HEK293 (cell line): ENCODE results near the gene VASP.

Experiments
- FEZF1 ChIP-seq: fragments of 450-650 bp; formaldehyde crosslinking; IDR thresholded peaks from 2 replicates; pipeline ENCODE4 v1.5.1; 2016; ENCODE audit warnings: missing biosample characterization, missing genetic modification characterization
- GFI1B ChIP-seq: fragments of 450-650 bp; formaldehyde crosslinking; IDR thresholded peaks from 2 replicates; pipeline ENCODE4 v1.5.1; 2016; ENCODE audit warnings: missing biosample characterization, missing genetic modification characterization
- GLI2 ChIP-seq: fragments of 450-650 bp; formaldehyde crosslinking; IDR thresholded peaks from 2 replicates; pipeline ENCODE4; 2017; ENCODE audit warnings: missing biosample characterization, missing genetic modification characterization, low read depth, borderline replicate concordance
- HOXC10 ChIP-seq: sonication (generic); formaldehyde crosslinking; IDR thresholded peaks from 2 replicates; pipeline ENCODE4 v1.8.1; 2023; ENCODE audit warnings: mild to moderate bottlenecking, missing genetic modification reagents
- MYNN ChIP-seq: fragments of 450-650 bp; formaldehyde crosslinking; IDR thresholded peaks from 2 replicates; pipeline ENCODE4 v1.5.1; 2016; ENCODE audit warnings: missing biosample characterization, missing genetic modification characterization, borderline replicate concordance
- OVOL3 ChIP-seq: fragments of 450-650 bp; formaldehyde crosslinking; IDR thresholded peaks from 2 replicates; pipeline ENCODE4 v1.5.1; 2016; ENCODE audit warnings: missing biosample characterization, missing genetic modification characterization
- WT1 ChIP-seq: fragments of 450-650 bp; formaldehyde crosslinking; IDR thresholded peaks from 2 replicates; pipeline ENCODE4 v1.5.1; 2016; ENCODE audit warnings: missing biosample characterization, missing genetic modification characterization
- YY1 ChIP-seq: fragments of 450-650 bp; formaldehyde crosslinking; IDR thresholded peaks from 2 replicates; pipeline ENCODE4 v1.5.1; 2018; ENCODE audit warnings: missing biosample characterization, missing genetic modification characterization
- ZBTB20 ChIP-seq: fragments of 450-650 bp; formaldehyde crosslinking; IDR thresholded peaks from 2 replicates; pipeline ENCODE4 v1.5.1; 2016; ENCODE audit warnings: missing biosample characterization, missing genetic modification characterization
- ZFP3 ChIP-seq: fragments of 450-650 bp; formaldehyde crosslinking; IDR thresholded peaks from 2 replicates; pipeline ENCODE4 v1.5.1; 2016; ENCODE audit warnings: low read depth, missing biosample characterization, missing genetic modification characterization
- ZNF121 ChIP-seq: fragments of 450-650 bp; formaldehyde crosslinking; IDR thresholded peaks from 2 replicates; pipeline ENCODE4 v1.5.1; 2016; ENCODE audit warnings: missing biosample characterization, missing genetic modification characterization
- ZNF133 ChIP-seq: fragments of 450-650 bp; formaldehyde crosslinking; IDR thresholded peaks from 2 replicates; pipeline ENCODE4 v1.5.1; 2016; ENCODE audit warnings: missing biosample characterization, missing genetic modification characterization
- ZNF223 ChIP-seq: fragments of 450-650 bp; formaldehyde crosslinking; IDR thresholded peaks from 2 replicates; pipeline ENCODE4 v1.5.1; 2016; ENCODE audit warnings: missing biosample characterization, missing genetic modification characterization
- ZNF274 ChIP-seq, 2 experiments: fragments of 200-500 bp in 1 of 2; fragments of 450-650 bp in 1 of 2; sonication (Bioruptor generic) in 1 of 2; formaldehyde crosslinking in 1 of 2; IDR thresholded peaks; 2 replicates each; pipeline versions ENCODE4 v1.5.1 to v1.6.1; 2014 to 2016; ENCODE audit warnings: borderline replicate concordance in 1 of 2, inconsistent platforms in 1 of 2, low read length in 1 of 2, missing biosample characterization in 1 of 2, missing genetic modification characterization in 1 of 2
- ZNF350 ChIP-seq: fragments of 450-650 bp; formaldehyde crosslinking; IDR thresholded peaks from 2 replicates; pipeline ENCODE4 v1.5.0; 2017; ENCODE audit warnings: missing biosample characterization, mild to moderate bottlenecking, missing genetic modification characterization
- ZNF366 ChIP-seq: fragments of 450-650 bp; formaldehyde crosslinking; conservative IDR thresholded peaks from 2 replicates; pipeline ENCODE4 v1.5.1; 2016; ENCODE audit warnings: missing biosample characterization, missing genetic modification characterization
- ZNF433 ChIP-seq: fragments of 450-650 bp; formaldehyde crosslinking; IDR thresholded peaks from 2 replicates; pipeline ENCODE4 v1.5.1; 2016; ENCODE audit warnings: missing biosample characterization, missing genetic modification characterization, low read depth
- ZNF473 ChIP-seq: fragments of 450-650 bp; formaldehyde crosslinking; IDR thresholded peaks from 2 replicates; pipeline ENCODE4 v1.5.1; 2017; ENCODE audit warnings: missing biosample characterization, missing genetic modification characterization
- ZNF621 ChIP-seq: fragments of 450-650 bp; formaldehyde crosslinking; IDR thresholded peaks from 2 replicates; pipeline ENCODE4 v1.5.1; 2017; ENCODE audit warnings: missing biosample characterization, missing genetic modification characterization
- ZNF623 ChIP-seq: fragments of 450-650 bp; formaldehyde crosslinking; IDR thresholded peaks from 2 replicates; pipeline ENCODE4 v1.5.1; 2016; ENCODE audit warnings: missing biosample characterization, missing genetic modification characterization
- ZNF677 ChIP-seq: fragments of 450-650 bp; IDR thresholded peaks from 2 replicates; pipeline ENCODE4 v1.5.0; 2018; ENCODE audit warnings: missing biosample characterization, mild to moderate bottlenecking, missing genetic modification characterization, moderate library complexity
- ZNF792 ChIP-seq: fragments of 450-650 bp; formaldehyde crosslinking; IDR thresholded peaks from 2 replicates; pipeline ENCODE4 v1.5.1; 2016; ENCODE audit warnings: missing biosample characterization, missing genetic modification characterization
- TF ChIP-seq, protein P1 (sequence below): fragments of 450-650 bp; formaldehyde crosslinking; IDR thresholded peaks from 2 replicates; pipeline ENCODE4 v1.5.1; 2016; ENCODE audit warnings: missing biosample characterization, missing genetic modification characterization
- TF ChIP-seq, protein P2 (sequence below): fragments of 450-650 bp; formaldehyde crosslinking; IDR thresholded peaks from 2 replicates; pipeline ENCODE4 v1.5.1; 2016; ENCODE audit warnings: missing biosample characterization, missing genetic modification characterization
- TF ChIP-seq, protein P3 (sequence below): fragments of 450-650 bp; formaldehyde crosslinking; IDR thresholded peaks from 2 replicates; pipeline ENCODE4 v1.5.1; 2016; ENCODE audit warnings: missing biosample characterization, missing genetic modification characterization
- TF ChIP-seq, protein P4 (sequence below): fragments of 450-650 bp; formaldehyde crosslinking; IDR thresholded peaks from 2 replicates; pipeline ENCODE4 v1.5.1; 2016; ENCODE audit warnings: missing biosample characterization, missing genetic modification characterization, low read depth
- TF ChIP-seq, protein P5 (sequence below): fragments of 450-650 bp; formaldehyde crosslinking; IDR thresholded peaks from 2 replicates; pipeline ENCODE4 v1.5.1; 2016; ENCODE audit warnings: missing biosample characterization, missing genetic modification characterization, low read depth

The VASP gene

DNA sequence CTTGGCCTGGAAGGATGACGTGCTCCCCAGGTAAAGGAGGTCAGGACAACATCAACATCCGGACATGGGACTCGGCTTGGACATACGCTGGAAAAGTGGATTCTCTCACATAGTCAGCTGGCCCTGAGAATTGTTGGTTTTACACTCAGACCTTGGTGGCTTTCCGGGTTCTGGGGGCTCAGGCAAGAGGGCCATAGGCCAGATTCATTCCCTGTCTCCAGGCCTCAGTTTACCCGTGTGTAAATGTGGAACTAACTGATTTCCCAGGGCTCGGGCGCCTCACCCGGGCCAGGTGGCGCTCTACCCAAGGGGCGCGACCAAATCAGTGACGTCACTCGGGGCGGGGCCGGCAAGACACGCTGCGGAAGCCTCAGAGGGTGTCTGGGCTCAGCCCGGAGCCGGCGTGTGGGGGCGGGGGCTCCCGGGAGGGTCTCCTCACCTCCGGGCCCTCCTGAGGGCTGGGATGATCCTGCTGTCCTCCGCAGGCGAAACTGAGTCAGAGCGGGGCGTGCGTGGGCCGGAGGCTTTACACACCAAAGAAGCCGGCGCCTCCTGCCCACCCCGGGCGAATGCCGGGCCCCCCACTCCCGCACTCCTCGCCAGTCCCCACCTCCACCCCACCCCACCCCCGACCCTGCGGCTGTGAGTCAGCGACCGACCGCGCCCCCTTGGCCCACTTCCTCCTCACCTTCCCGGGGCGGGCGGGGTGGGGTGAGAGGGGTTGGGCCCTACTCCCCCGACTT, 862 bp upstream of the VASP start (continued):
- TF ChIP-seq, protein P1, sequence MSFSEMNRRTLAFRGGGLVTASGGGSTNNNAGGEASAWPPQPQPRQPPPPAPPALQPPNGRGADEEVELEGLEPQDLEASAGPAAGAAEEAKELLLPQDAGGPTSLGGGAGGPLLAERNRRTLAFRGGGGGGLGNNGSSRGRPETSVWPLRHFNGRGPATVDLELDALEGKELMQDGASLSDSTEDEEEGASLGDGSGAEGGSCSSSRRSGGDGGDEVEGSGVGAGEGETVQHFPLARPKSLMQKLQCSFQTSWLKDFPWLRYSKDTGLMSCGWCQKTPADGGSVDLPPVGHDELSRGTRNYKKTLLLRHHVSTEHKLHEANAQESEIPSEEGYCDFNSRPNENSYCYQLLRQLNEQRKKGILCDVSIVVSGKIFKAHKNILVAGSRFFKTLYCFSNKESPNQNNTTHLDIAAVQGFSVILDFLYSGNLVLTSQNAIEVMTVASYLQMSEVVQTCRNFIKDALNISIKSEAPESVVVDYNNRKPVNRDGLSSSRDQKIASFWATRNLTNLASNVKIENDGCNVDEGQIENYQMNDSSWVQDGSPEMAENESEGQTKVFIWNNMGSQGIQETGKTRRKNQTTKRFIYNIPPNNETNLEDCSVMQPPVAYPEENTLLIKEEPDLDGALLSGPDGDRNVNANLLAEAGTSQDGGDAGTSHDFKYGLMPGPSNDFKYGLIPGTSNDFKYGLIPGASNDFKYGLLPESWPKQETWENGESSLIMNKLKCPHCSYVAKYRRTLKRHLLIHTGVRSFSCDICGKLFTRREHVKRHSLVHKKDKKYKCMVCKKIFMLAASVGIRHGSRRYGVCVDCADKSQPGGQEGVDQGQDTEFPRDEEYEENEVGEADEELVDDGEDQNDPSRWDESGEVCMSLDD (tag by site-specific recombination), result peak; percentile 87
- TF ChIP-seq FEZF1 (tag by site-specific recombination), result no peak
- no peak for TF ChIP-seq ZNF623
- TF ChIP-seq ZNF473 (tag by site-specific recombination), result no peak
- TF ChIP-seq, protein P2, sequence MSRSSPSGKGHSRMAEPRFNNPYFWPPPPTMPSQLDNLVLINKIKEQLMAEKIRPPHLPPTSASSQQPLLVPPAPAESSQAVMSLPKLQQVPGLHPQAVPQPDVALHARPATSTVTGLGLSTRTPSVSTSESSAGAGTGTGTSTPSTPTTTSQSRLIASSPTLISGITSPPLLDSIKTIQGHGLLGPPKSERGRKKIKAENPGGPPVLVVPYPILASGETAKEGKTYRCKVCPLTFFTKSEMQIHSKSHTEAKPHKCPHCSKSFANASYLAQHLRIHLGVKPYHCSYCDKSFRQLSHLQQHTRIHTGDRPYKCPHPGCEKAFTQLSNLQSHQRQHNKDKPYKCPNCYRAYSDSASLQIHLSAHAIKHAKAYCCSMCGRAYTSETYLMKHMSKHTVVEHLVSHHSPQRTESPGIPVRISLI (tag by site-specific recombination), result no peak
- no peak for TF ChIP-seq OVOL3 (tag by site-specific recombination)
- TF ChIP-seq MYNN (tag by site-specific recombination), result no peak
- no peak for TF ChIP-seq ZNF121 (tag by site-specific recombination)
- no peak for TF ChIP-seq ZFP3
- TF ChIP-seq ZNF350 (tag by site-specific recombination), result no peak
- TF ChIP-seq, protein P3, sequence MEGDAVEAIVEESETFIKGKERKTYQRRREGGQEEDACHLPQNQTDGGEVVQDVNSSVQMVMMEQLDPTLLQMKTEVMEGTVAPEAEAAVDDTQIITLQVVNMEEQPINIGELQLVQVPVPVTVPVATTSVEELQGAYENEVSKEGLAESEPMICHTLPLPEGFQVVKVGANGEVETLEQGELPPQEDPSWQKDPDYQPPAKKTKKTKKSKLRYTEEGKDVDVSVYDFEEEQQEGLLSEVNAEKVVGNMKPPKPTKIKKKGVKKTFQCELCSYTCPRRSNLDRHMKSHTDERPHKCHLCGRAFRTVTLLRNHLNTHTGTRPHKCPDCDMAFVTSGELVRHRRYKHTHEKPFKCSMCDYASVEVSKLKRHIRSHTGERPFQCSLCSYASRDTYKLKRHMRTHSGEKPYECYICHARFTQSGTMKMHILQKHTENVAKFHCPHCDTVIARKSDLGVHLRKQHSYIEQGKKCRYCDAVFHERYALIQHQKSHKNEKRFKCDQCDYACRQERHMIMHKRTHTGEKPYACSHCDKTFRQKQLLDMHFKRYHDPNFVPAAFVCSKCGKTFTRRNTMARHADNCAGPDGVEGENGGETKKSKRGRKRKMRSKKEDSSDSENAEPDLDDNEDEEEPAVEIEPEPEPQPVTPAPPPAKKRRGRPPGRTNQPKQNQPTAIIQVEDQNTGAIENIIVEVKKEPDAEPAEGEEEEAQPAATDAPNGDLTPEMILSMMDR (tag by site-specific recombination), result peak; percentile 94
- no peak for TF ChIP-seq ZNF433
- TF ChIP-seq GFI1B (tag by site-specific recombination), result no peak
- TF ChIP-seq ZNF621 (tag by site-specific recombination), result no peak
- TF ChIP-seq ZNF677 (tag by site-specific recombination), result no peak
- TF ChIP-seq ZBTB20, result peak; percentile 48
- TF ChIP-seq ZNF133 (tag by site-specific recombination), result no peak
- TF ChIP-seq ZNF274 (IDR thresholded peaks at IDR 0.05; ENCODE audit: low read length), result no peak
- TF ChIP-seq ZNF274 (tag by site-specific recombination; IDR thresholded peaks at IDR 0.05; ENCODE audit: borderline replicate concordance), result no peak
- no peak for TF ChIP-seq GLI2 (tag by site-specific recombination)
- peak; percentile 60 for TF ChIP-seq WT1 (tag by site-specific recombination)
- 0 out of 2 replicates have a peak, but pooled peaks have one; percentile 21 for TF ChIP-seq ZNF223 (tag by site-specific recombination)
- TF ChIP-seq ZNF366 (tag by site-specific recombination), result peak; percentile 57; the same call in 1 of the 2 replicates
- TF ChIP-seq HOXC10 (CRISPR knock-in tag), result no peak
- TF ChIP-seq, protein P4, sequence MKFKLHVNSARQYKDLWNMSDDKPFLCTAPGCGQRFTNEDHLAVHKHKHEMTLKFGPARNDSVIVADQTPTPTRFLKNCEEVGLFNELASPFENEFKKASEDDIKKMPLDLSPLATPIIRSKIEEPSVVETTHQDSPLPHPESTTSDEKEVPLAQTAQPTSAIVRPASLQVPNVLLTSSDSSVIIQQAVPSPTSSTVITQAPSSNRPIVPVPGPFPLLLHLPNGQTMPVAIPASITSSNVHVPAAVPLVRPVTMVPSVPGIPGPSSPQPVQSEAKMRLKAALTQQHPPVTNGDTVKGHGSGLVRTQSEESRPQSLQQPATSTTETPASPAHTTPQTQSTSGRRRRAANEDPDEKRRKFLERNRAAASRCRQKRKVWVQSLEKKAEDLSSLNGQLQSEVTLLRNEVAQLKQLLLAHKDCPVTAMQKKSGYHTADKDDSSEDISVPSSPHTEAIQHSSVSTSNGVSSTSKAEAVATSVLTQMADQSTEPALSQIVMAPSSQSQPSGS (tag by site-specific recombination), result peak; percentile 99
- TF ChIP-seq ZNF792 (tag by site-specific recombination), result no peak
- TF ChIP-seq, protein P5, sequence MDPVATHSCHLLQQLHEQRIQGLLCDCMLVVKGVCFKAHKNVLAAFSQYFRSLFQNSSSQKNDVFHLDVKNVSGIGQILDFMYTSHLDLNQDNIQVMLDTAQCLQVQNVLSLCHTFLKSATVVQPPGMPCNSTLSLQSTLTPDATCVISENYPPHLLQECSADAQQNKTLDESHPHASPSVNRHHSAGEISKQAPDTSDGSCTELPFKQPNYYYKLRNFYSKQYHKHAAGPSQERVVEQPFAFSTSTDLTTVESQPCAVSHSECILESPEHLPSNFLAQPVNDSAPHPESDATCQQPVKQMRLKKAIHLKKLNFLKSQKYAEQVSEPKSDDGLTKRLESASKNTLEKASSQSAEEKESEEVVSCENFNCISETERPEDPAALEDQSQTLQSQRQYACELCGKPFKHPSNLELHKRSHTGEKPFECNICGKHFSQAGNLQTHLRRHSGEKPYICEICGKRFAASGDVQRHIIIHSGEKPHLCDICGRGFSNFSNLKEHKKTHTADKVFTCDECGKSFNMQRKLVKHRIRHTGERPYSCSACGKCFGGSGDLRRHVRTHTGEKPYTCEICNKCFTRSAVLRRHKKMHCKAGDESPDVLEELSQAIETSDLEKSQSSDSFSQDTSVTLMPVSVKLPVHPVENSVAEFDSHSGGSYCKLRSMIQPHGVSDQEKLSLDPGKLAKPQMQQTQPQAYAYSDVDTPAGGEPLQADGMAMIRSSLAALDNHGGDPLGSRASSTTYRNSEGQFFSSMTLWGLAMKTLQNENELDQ (tag by site-specific recombination), result no peak
- TF ChIP-seq YY1 (tag by site-specific recombination), result no peak
